DOHH2 (cell line): Measurements from ENCODE around the gene RRAS.

Source experiments
- H3F3A ChIP-seq: fragments of 200-600 bp; sonication (generic), shearing (Covaris generic); 2 replicates; pipeline ENCODE4 v1.6.0; 2016; ENCODE audit warnings: antibody characterized with exemption, mild to moderate bottlenecking; ENCODE audit not compliant: control insufficient read depth, insufficient read depth
- H3K27ac ChIP-seq: fragments of 200-600 bp; sonication (generic); 2 replicates; pipeline ENCODE4 v1.5.1; 2014; ENCODE audit warnings: low read depth, mild to moderate bottlenecking, low read length, moderate library complexity
- H3K27me3 ChIP-seq: fragments of 200-600 bp; sonication (generic); 2 replicates; pipeline ENCODE4 v1.6.1; 2014; ENCODE audit warnings: mild to moderate bottlenecking, low read length, mixed read lengths; ENCODE audit not compliant: control insufficient read depth
- H3K36me3 ChIP-seq: fragments of 200-600 bp; sonication (generic); 2 replicates; pipeline ENCODE4 v1.6.1; 2014; ENCODE audit warnings: mild to moderate bottlenecking, low read length, moderate library complexity, mixed read lengths; ENCODE audit not compliant: control insufficient read depth
- H3K4me1 ChIP-seq: fragments of 200-600 bp; sonication (generic); 2 replicates; pipeline ENCODE4 v1.6.1; 2014; ENCODE audit warnings: mild to moderate bottlenecking, low read length, mixed read lengths; ENCODE audit not compliant: control insufficient read depth
- H3K4me2 ChIP-seq: fragments of 200-600 bp; sonication (generic); 2 replicates; pipeline ENCODE4 v1.6.0; 2014; ENCODE audit warnings: mild to moderate bottlenecking, low read length, moderate library complexity
- H3K4me3 ChIP-seq: fragments of 200-600 bp; sonication (generic); 2 replicates; pipeline ENCODE4 v1.5.1; 2014; ENCODE audit warnings: mild to moderate bottlenecking, low read length, mixed read lengths
- H3K79me2 ChIP-seq: fragments of 200-600 bp; sonication (generic); 2 replicates; pipeline ENCODE4 v1.6.1; 2014; ENCODE audit warnings: mild to moderate bottlenecking, low read length, mixed read lengths; ENCODE audit not compliant: control insufficient read depth
- H3K9me2 ChIP-seq: fragments of 200-600 bp; sonication (generic); replicated peaks from 2 replicates; pipeline ENCODE4 v1.6.1; 2014; ENCODE audit warnings: mild to moderate bottlenecking, low read length, mixed read lengths; ENCODE audit not compliant: control insufficient read depth
- H3K9me3 ChIP-seq: fragments of 200-600 bp; sonication (generic); 2 replicates; pipeline ENCODE4 v1.6.1; 2014; ENCODE audit warnings: antibody characterized with exemption, low read length, mixed read lengths; ENCODE audit not compliant: control insufficient read depth, insufficient read depth
- H4K20me1 ChIP-seq: fragments of 200-600 bp; sonication (generic); 2 replicates; pipeline ENCODE4 v1.6.0; 2014; ENCODE audit warnings: low read depth, mild to moderate bottlenecking, antibody characterized with exemption, low read length, moderate library complexity; ENCODE audit not compliant: control insufficient read depth, insufficient read depth
- CTCF ChIP-seq: fragments of 200-600 bp; sonication (generic); IDR thresholded peaks from one replicate; pipeline ENCODE4 v1.5.1; 2014; ENCODE audit warnings: antibody characterized with exemption, mild to moderate bottlenecking, low read depth, low read length; ENCODE audit not compliant: poor library complexity, severe bottlenecking
- EZH2phosphoT487 ChIP-seq: fragments of 200-600 bp; sonication (generic); IDR thresholded peaks from 2 replicates; pipeline ENCODE4 v1.6.1; 2017; ENCODE audit warnings: borderline replicate concordance, mild to moderate bottlenecking, antibody characterized with exemption, low read length, moderate library complexity, mixed read lengths

Gene RRAS

DNA sequence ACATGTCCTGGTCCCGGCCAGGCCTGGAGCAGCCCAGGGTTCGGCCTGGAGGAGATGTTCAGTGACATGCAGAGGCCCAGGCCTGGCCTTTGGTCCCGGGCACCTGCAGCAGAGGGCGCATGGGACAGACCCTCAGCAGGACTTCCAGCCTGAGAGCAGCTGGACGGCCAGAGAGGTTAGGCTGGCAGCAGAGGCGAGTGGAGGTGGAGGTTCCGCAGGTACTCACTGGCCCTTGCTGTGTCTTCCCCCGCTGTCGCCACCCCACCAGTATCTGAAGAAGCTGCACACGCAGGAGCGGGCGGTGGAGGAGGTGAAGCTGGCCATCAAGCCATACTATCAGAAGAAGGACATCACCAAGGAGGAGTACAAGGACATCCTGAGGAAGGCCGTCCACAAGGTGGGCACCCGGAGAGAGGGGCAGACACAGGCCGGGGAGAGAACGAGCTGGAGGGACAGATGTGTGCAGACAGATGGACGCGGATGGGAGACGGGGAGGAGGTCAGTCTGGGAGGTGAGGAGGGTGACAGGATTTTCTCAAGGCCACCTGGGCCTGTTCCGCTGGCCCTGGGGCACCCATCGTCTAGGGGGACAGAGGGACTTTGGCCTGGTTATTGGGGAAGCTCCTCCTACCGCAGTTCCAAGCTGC lies 17.7 kb upstream of the RRAS start:
- no peaks in the 10 kb centered on the region for H3K9me3 ChIP-seq
- no peak overlapping the region for H3K4me2 ChIP-seq
- H3K36me3 ChIP-seq, result peaks cover 87% of the 10 kb centered on the region
- peaks cover 7% of the 10 kb centered on the region for H3F3A ChIP-seq
- peaks cover 3% of the 10 kb centered on the region for H3K79me2 ChIP-seq
- no peak overlapping the region for H3K4me3 ChIP-seq
- H3K9me2 ChIP-seq, result no peaks in the 10 kb centered on the region
- no peaks in the 10 kb centered on the region for H4K20me1 ChIP-seq
- TF ChIP-seq CTCF (no peak), EZH2phosphoT487 (no peak)
- H3K27ac ChIP-seq, result no peak overlapping the region
- H3K4me1 ChIP-seq, result no peaks in the 10 kb centered on the region
- H3K27me3 ChIP-seq, result no peaks in the 10 kb centered on the region

DNA sequence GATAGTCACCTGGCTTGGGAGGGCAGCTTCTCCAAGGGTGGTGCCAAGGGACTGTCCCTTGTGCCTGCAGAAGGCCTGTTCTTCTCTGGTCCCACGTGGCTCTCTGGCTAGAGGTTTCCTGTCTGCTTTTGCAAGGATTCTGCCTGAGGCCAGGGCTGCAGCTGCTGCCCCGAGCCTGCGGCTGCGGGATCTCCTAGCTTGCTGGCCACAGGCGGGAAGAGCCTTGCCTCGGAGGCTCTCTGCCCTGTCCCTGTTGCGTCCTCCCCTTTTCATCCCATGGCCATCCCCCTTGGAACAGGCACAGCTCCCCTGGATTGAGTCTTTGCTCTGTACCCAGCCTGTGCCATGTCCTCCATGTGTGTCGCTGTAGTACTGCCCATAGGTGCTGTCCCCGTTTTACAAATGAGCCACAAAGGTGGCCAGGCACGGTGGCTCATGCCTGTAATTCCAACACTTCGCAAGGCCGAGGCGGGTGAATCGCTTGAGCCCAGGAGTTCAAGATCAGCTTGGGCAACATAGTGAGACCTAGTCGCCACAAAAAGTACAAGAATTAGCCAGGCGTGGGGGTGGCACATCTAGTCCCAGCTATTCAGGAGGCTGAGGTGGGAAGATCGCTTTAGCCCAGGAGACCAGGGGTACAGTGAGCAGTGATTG lies 16.6 kb upstream of the RRAS start:
- no peaks in the 10 kb centered on the region for H3K9me3 ChIP-seq
- no peaks in the 10 kb centered on the region for H4K20me1 ChIP-seq
- H3F3A ChIP-seq, result peaks cover 7% of the 10 kb centered on the region
- no peak overlapping the region for H3K4me3 ChIP-seq
- no peaks in the 10 kb centered on the region for H3K27me3 ChIP-seq
- H3K4me2 ChIP-seq, result no peak overlapping the region
- no peaks in the 10 kb centered on the region for H3K79me2 ChIP-seq
- H3K4me1 ChIP-seq, result no peaks in the 10 kb centered on the region
- H3K27ac ChIP-seq, result no peak overlapping the region
- peaks cover 81% of the 10 kb centered on the region for H3K36me3 ChIP-seq
- TF ChIP-seq EZH2phosphoT487, result no peak
- TF ChIP-seq CTCF, result no peak
- H3K9me2 ChIP-seq, result no peaks in the 10 kb centered on the region

- peaks cover 5% of the 10 kb centered on the region for H3F3A ChIP-seq
- TF ChIP-seq CTCF, result no peak
- TF ChIP-seq EZH2phosphoT487, result no peak
- no peaks in the 10 kb centered on the region for H3K79me2 ChIP-seq
- no peak overlapping the region for H3K27ac ChIP-seq
- no peaks in the 10 kb centered on the region for H3K4me1 ChIP-seq
- H4K20me1 ChIP-seq, result no peaks in the 10 kb centered on the region
- no peaks in the 10 kb centered on the region for H3K9me2 ChIP-seq
- no peaks in the 10 kb centered on the region for H3K27me3 ChIP-seq
- no peak overlapping the region for H3K4me2 ChIP-seq
- H3K9me3 ChIP-seq, result no peaks in the 10 kb centered on the region
- no peak overlapping the region for H3K4me3 ChIP-seq
- peaks cover 79% of the 10 kb centered on the region for H3K36me3 ChIP-seq
Measured at GRCh38 chr19:49655570-49656455, 15.9 kb upstream of the RRAS start.
